Tibial nerve (tissue), 4 donors: ENCODE results near the gene KSR2. TPM values are rescaled to one million over a fixed set of nuclear protein-coding genes. Genes with fewer than 3 reads are reported as not detected.

Experiments used
- DNase-seq, 2 donors: peaks; one replicate each; pipeline ENCODE4 v3.0.0-alpha.2; 2019; ENCODE audit warnings: low spot score in 2 of 2
- H3K27ac ChIP-seq, 4 donors: fragments of 200-600 bp; sonication (generic) in 3 of 4; one replicate each; pipeline ENCODE4 v1.5.1; 2017 to 2019; ENCODE audit warnings: mild to moderate bottlenecking in 1 of 4
- H3K27me3 ChIP-seq, 2 donors: fragments of 200-600 bp; sonication (generic) in 1 of 2; one replicate each; pipeline versions ENCODE4 v1.5.1 to v1.6.0; 2017 to 2019
- H3K36me3 ChIP-seq, 3 donors: fragments of 200-600 bp; sonication (generic); one replicate each; pipeline ENCODE4 v1.5.1; 2018 to 2019
- H3K4me1 ChIP-seq, 4 donors: fragments of 200-600 bp; sonication (generic) in 3 of 4; one replicate each; pipeline ENCODE4 v1.5.1; 2017 to 2019
- H3K4me3 ChIP-seq, 4 donors: fragments of 200-600 bp; sonication (generic) in 3 of 4; one replicate each; pipeline ENCODE4 v1.5.1; 2017 to 2019; ENCODE audit warnings: mild to moderate bottlenecking in 1 of 4, moderate library complexity in 1 of 4
- H3K9me3 ChIP-seq, 4 donors: fragments of 200-600 bp; sonication (generic) in 3 of 4; one replicate each; pipeline ENCODE4 v1.5.1; 2017 to 2019
- EP300 ChIP-seq, 2 donors: sonication (generic); formaldehyde crosslinking; IDR thresholded peaks; one replicate each; pipeline ENCODE4 v1.6.1; 2017; ENCODE audit warnings: antibody characterized with exemption in 2 of 2, mild to moderate bottlenecking in 1 of 2
- POLR2A ChIP-seq, 2 donors: fragments of 450-650 bp; IDR thresholded peaks; one replicate each; pipeline ENCODE4 v1.6.1; 2017; ENCODE audit warnings: antibody characterized with exemption in 2 of 2, mild to moderate bottlenecking in 2 of 2, moderate library complexity in 2 of 2
- WGBS, 2 donors: methylation state at CpG; one replicate each; pipeline ENCODE4 v1.1.5; 2018; 5-methylcytosine and 5-hydroxymethylcytosine counted together
- total RNA-seq, 4 donors: library from RNA; depleted of rRNA; stranded (reverse); fragments of >200 nt; gene quantifications; one replicate each; pipeline ENCODE4 v1.1.0, GENCODE V29; 2016
- TF ChIP-seq, protein P1 (sequence below), 5 experiments: fragments of 200-600 bp in 3 of 5; fragments of 450-650 bp in 2 of 5; sonication (generic) in 3 of 5; IDR thresholded peaks; one replicate each; pipeline ENCODE4 v1.5.1; 2016 to 2019; ENCODE audit warnings: antibody characterized with exemption in 5 of 5, mild to moderate bottlenecking in 3 of 5, moderate library complexity in 2 of 5

Gene KSR2
- total RNA-seq, 4 donors from 2014 or later, result under 0.01 TPM; not detected in 3

DNA sequence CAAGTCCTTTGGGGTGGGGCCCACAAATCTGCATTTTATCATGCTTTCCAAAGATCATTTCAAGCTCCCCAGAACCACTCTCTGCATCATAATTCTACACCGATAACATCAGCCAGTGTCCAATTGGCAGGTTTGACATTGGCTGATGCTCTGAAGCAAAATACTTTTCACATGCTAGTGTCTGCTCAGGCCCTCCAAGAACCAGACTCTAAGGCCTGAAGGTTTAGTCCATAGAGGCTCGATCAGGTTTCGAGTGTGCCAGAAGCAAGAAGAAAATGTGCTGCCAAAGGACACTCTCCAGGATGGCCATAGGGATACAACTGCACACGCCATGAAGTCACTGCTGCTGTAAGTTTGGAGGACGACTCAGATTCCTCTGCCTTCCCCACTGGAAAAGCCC, 280.3 kb downstream of the KSR2 start:
- Histone ChIP-seq H3K27ac (no peak overlapping the region), H3K27me3 (no peaks in the 10 kb centered on the region), H3K4me3 (no peak overlapping the region), H3K9me3 (peaks cover 0 to 12% (median 0%) of the 10 kb centered on the region in 4 donors), H3K4me1 (peaks cover 0 to 22% (median 0%) of the 10 kb centered on the region in 4 donors), H3K36me3 (no peaks in the 10 kb centered on the region)
- WGBS, 2 donors, result 77 to 83% methylated on average over 5 of the region's 5 CpGs
- TF ChIP-seq EP300 (IDR thresholded peaks at IDR 0.05) (no peak), POLR2A (IDR thresholded peaks at IDR 0.05) (no peak)
- TF ChIP-seq, protein P1, sequence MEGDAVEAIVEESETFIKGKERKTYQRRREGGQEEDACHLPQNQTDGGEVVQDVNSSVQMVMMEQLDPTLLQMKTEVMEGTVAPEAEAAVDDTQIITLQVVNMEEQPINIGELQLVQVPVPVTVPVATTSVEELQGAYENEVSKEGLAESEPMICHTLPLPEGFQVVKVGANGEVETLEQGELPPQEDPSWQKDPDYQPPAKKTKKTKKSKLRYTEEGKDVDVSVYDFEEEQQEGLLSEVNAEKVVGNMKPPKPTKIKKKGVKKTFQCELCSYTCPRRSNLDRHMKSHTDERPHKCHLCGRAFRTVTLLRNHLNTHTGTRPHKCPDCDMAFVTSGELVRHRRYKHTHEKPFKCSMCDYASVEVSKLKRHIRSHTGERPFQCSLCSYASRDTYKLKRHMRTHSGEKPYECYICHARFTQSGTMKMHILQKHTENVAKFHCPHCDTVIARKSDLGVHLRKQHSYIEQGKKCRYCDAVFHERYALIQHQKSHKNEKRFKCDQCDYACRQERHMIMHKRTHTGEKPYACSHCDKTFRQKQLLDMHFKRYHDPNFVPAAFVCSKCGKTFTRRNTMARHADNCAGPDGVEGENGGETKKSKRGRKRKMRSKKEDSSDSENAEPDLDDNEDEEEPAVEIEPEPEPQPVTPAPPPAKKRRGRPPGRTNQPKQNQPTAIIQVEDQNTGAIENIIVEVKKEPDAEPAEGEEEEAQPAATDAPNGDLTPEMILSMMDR (IDR thresholded peaks at IDR 0.05), result no peak
- DNase-seq, result no peak

DNA sequence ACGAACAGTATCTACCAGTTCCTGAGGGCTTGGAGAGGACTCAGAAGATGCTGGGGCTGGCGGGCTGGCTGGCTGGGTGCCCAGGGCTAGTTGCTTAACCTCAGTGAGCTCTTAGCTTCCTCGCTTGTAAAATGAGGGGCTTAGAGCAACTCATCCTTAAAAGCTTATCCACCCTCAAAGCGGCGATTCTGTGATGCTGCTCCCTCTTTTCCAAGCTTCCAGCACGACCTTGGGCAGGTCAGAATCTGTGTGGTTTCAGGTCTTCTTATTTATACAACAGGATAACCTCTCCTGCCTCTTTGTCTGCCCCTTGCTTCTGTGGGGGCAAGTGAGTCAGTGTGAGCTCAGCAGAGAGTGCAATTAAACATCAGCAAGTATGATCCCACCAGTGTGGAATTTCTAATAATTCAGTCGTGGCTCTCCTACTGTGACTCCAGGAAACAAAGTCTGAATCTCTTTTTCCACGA, 281.8 kb downstream of the KSR2 start:
- DNase-seq, result peak in 1 of 2 donors; percentile 43
- TF ChIP-seq EP300 (IDR thresholded peaks at IDR 0.05) (no peak), POLR2A (IDR thresholded peaks at IDR 0.05) (no peak)
- H3K27ac ChIP-seq, result peak overlapping the region in 1 of 4 donors; percentile 71

DNA sequence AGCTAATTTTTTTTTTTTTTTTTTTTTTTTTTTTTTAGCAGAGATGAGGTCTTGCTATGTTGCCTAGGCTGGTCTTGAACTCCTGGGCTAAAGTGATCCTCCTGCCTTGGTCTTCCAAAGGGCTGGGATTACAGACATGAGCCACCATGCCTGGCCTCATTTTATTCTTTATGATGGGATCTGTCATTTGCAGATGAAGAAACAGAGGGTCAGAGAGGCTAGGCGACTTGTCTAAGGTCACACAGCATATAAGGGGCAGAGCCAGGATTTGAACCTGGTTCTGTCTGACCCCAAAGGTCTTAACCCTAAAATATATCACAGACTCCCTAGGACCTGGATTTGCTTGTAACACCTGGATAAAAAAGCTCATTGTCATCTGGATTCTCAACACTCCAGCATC, 282.6 kb downstream of the KSR2 start:
- no peak overlapping the region for H3K4me3 ChIP-seq
- H3K27me3 ChIP-seq, result no peaks in the 10 kb centered on the region
- peaks cover 0 to 22% (median 0%) of the 10 kb centered on the region in 4 donors for H3K4me1 ChIP-seq
- no peaks in the 10 kb centered on the region for H3K36me3 ChIP-seq
- H3K27ac ChIP-seq, result peak overlapping the region in 1 of 4 donors; percentile 71
- WGBS, 2 donors, result 89 to 90% methylated on average over 1 of the region's 1 CpG
- no peak for TF ChIP-seq EP300 (IDR thresholded peaks at IDR 0.05)
- TF ChIP-seq, protein P1 (IDR thresholded peaks at IDR 0.05), result no peak
- DNase-seq, result no peak
- no peaks in the 10 kb centered on the region for H3K9me3 ChIP-seq

More for the DNA sequence above, 281.8 kb downstream of the KSR2 start:
- Histone ChIP-seq H3K4me1 (peaks cover 0 to 22% (median 0%) of the 10 kb centered on the region in 4 donors), H3K4me3 (no peak overlapping the region), H3K9me3 (peaks cover 0 to 3% (median 0%) of the 10 kb centered on the region in 4 donors), H3K27me3 (no peaks in the 10 kb centered on the region), H3K36me3 (no peaks in the 10 kb centered on the region)
- 17 to 19% methylated on average over 8 of the region's 8 CpGs for WGBS, 2 donors

DNA sequence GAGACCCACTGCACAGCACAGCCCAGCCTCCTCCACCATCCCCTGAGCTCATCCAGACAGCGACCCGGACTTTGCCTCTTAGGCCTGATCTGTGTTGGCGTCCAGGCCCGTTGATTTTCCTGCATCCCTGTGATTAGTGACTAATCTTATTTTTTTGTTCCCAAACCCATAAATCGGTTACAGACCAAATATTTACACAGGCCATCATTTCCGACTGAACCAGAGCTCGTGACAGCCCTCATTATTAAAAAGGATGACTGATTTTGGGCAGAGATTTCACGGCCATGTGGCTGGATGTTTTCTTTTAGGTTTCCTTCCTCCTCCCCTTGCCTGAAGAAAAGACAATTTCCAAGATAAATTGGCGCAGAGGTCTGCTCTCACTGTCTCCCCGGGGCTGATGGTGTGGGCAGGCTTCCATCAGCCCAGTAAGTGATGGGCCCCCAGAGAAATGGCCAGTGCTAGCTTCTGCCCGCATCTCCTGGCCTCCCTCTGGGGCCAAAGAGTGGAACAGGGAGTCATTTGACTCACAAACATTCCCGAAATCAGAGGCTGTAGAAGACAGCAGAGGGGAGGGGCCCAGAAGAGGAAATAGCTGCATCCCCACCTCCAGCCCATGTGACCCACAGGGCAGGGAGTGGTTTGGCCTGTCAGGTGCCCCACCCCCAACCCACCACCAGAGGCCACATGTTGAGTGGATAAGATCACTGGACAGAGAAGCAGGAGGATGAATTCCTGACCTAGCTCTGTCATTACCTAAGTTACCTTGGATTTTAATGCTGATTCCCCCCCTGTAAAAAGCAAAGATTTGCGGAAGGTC, 283.5 kb downstream of the KSR2 start:
- Histone ChIP-seq H3K36me3 (no peaks in the 10 kb centered on the region), H3K27me3 (no peaks in the 10 kb centered on the region), H3K4me1 (peaks cover 0 to 22% (median 0%) of the 10 kb centered on the region in 4 donors), H3K4me3 (no peak overlapping the region), H3K27ac (peak overlapping the region in 2 of 4 donors; percentile 43 to 71), H3K9me3 (no peaks in the 10 kb centered on the region)
- WGBS, 2 donors, result 26 to 35% methylated on average over 13 of the region's 13 CpGs
- TF ChIP-seq, protein P1 (IDR thresholded peaks at IDR 0.05), result no peak
- peak in 1 of 2 donors; percentile 75 for TF ChIP-seq EP300 (IDR thresholded peaks at IDR 0.05)
- TF ChIP-seq POLR2A (IDR thresholded peaks at IDR 0.05), result no peak
- peak; percentile 20 to 68 for DNase-seq

DNA sequence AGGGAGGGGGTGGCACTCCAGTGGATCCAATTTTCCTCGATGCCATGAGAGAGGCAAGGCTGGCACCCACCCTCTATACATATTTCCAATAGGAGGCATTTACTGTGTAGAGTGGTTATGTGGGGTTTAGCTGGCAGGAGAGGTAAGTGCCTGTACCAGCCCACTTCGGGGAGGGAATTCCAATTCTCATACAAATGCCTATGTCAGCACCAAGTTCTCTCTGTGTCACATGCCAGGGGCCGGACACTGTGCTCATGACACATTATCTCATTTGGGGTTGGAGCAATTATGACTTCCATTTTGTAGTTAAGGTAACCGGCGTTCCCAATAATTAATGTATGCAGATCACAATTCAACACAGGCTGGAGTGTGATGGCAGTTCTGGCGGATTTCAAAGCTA, 284.3 kb downstream of the KSR2 start:
- TF ChIP-seq POLR2A (IDR thresholded peaks at IDR 0.05), result no peak
- Histone ChIP-seq H3K9me3 (no peaks in the 10 kb centered on the region), H3K27me3 (no peaks in the 10 kb centered on the region), H3K4me3 (no peak overlapping the region), H3K4me1 (peaks cover 0 to 22% (median 0%) of the 10 kb centered on the region in 4 donors), H3K27ac (peak overlapping the region in 1 of 4 donors; percentile 71), H3K36me3 (no peaks in the 10 kb centered on the region)
- no peak for DNase-seq
- WGBS, 2 donors, result 90 to 92% methylated on average over 6 of the region's 6 CpGs

DNA sequence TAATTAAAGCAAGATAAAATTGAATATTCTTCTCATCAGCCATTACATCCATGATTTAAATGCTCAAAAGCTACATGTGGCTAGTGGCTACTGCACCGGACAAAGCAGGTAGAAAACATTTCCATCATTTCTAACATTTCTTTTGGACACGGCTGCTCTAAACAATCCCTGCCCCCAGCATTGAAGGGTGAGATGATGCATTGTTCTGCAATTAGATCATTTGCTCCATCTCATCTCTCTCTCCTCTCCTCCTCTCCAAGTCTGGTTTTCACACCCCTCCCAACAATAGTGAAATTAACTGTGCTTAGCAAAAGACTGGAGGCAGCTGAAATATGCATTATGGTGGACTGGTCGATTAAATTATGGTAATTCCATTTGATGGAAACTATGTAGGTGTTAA, 288.5 kb downstream of the KSR2 start:
- TF ChIP-seq EP300 (IDR thresholded peaks at IDR 0.05) (no peak), POLR2A (IDR thresholded peaks at IDR 0.05) (no peak)
- TF ChIP-seq, protein P1 (IDR thresholded peaks at IDR 0.05), result no peak
- H3K9me3 ChIP-seq, result peaks cover 0 to 9% (median 0%) of the 10 kb centered on the region in 4 donors
- H3K27me3 ChIP-seq, result no peaks in the 10 kb centered on the region
- 37 to 54% methylated on average over 3 of the region's 3 CpGs for WGBS, 2 donors
- no peaks in the 10 kb centered on the region for H3K36me3 ChIP-seq
- peaks cover 0 to 5% (median 0%) of the 10 kb centered on the region in 4 donors for H3K4me1 ChIP-seq
- H3K4me3 ChIP-seq, result no peak overlapping the region
- DNase-seq, result no peak
- H3K27ac ChIP-seq, result no peak overlapping the region
